T-helper 22 cell (primary cell): ENCODE results near the gene RHO.
"Not testable (repeated sequence)": the region's sequence is repeated elsewhere in the genome, so short reads cannot be mapped to it uniquely, and the experiment has no call there.

Experiments used
- DNase-seq: peaks from one replicate; pipeline ENCODE4 v3.0.0-alpha.2; 2020; ENCODE audit warnings: low read depth

Gene RHO

GRCh38 chr3:129543156-129543790, 14.8 kb downstream of the RHO start, which contains the start of gene H1-8:
TSS of gene H1-8 (plus strand) at chr3:129543175. CDS start at chr3:129543219, 44 bp downstream.
- no peak for DNase-seq

DNA sequence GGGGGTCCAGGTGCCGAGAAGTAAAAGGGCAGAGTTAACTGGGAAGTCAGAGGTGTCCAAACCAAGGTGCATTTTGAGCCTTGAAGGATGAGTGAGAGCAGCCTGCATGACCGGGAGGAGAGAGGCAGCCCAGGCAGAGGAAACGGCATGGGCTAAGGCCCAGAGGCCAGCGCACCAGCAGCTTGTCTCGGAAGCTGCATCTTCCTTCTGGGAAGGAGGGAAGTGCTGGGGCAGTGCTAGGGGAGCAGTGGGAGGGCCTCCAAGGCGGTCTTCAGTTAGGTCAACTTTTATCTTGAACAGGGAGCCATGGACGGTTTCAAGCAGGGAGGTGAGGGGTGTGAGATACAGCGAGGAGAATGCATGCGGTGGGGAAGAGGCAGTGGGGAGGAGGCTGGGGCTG, 15.6 kb downstream of the RHO start:
- no peak for DNase-seq

GRCh38 chr3:129545951-129546350, 17.5 kb downstream of the RHO start:
- DNase-seq, result not testable (repeated sequence)

DNA sequence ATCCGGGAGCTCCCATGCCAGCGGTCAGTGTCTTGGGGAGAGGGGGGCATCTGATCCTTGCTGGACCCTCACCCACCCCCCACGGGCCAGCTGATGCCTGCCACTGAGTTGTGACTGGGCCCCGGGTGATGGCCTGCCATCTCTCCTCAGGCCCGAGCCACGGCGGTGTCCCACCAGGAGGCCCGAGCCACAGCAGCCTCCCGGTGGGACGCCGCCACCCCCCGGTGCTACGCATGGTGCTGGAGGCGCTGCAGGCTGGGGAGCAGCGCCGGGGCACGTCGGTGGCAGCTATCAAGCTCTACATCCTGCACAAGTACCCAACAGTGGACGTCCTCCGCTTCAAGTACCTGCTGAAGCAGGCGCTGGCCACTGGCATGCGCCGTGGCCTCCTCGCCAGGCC, 18.8 kb downstream of the RHO start:
- no peak for DNase-seq

DNA sequence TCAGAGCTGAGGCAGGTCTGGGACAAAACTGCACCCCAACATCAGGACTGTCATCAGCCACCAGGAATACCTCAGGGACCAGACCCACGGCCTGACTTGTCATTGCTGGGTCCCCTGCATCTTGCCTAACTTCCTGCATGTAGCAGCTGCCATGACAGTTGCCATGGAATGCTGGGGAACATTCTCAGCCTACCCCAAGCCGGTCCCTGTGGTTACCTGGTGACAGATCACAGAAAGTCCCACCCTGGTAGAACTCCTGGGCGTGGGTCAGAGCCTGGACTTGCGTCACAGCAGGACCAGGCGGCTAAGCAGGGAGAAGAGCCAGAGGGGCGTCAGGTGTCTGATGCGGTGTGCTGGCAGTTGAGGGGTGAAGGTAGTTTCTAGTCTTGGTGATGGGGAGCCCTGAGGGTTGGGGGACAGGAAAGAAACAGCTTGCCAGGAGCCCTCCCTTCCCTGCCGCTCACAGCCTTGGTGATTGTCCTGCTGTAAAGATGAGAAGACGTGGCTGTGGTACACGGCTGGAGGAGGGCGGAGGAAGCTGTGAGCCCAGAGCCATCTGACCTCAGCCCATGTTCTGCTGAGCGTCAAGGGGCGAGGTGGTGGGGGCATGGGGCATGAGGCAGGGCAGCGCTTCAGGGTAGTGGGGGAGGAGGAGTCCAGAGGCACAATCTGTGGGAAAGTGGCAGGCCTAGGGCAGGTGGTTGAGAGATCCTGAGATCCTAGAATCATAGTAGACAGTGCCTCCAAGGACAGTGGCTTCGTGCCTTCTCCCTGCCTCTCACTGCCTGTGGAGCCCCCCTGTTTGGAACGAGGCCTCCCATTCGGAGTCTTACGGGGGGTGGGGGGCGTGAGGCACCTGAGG, 19.9 kb downstream of the RHO start:
- DNase-seq, result no peak

DNA sequence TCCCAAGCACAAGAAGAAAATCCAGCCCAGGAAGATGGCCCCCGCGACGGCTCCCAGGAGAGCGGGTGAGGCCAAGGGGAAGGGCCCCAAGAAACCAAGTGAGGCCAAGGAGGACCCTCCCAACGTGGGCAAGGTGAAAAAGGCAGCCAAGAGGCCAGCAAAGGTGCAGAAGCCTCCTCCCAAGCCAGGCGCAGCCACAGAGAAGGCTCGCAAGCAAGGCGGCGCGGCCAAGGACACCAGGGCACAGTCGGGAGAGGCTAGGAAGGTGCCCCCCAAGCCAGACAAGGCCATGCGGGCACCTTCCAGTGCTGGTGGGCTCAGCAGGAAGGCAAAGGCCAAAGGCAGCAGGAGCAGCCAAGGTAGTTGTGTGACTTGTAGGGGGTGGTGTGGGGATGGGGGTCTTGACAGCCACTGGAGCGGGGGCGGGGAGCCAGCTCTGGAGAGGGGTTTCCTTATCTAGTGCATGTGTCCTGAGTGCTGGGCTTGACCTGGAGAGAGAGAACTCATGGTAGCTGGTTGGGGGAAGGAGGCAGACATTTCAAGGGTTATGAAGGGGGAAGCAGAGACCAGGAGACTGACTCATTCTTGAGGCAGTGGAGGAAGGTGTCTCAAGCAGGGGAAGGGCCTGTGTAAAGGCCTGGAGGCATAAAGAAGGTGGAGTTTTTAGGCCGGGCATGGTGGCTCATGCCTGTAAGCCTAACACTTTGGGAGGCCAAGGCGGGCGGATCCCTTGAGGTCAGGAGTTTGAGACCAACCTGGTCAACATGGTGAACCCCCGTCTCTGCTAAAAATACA, 20.8 kb downstream of the RHO start:
- DNase-seq, result no peak

DNA sequence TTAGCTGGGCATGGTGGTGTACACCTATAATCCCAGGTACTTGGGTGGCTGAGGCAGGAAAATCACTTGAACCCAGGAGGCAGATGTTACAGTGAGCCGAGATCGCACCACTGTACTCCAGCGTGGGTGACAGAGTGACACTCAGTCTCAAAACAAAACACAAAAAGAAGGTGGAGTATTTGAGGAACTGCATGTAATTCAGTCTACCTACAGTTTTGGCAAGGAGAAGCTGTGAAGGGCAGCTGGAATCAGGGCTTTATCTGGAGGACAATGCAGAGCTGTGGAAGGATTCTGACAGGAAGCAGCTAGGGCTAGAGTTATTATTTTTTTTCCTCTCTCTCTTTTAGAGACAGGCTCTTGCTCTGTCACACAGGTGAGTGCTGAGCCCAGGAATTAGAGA, 21.4 kb downstream of the RHO start:
- no peak for DNase-seq

DNA sequence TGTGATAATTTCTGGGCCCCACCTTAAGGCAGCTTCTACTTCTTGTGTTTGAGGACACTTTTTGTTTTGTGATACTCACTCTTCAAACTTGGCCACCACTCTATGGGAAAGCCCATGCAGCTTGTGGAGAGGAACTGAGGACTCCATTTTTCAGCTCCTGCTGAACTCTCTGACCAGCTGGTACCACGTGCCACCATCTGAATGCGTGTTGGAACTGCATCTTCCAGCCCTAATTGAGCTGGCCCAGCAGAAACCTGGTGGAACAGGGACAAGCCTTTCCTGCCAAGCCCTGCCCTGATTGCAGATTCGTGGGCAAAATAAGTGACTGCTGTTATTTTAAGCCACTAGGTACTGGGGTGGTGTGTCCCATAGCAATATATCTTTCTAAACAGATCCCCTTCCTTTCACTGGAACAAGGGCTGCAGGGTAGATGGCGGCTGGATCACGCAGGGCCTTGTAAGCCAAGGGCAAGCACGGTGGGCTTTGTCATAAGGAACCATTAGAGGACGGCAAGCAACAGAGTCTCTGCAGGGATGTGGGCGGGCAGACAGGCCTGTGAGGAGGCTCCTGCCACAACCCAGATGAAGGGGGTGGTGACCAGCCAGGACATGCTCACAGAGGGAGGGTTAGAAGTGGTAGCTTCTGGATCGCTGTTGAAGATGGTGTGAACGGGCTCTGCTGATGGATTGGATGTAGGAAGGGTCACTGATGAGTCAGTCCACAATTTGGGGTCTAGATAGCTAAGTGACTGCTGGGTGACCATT, 24.0 kb downstream of the RHO start:
- no peak for DNase-seq

- DNase-seq, result no peak
Observed at GRCh38 chr3:129553171-129553570, 24.7 kb downstream of the RHO start.

DNA sequence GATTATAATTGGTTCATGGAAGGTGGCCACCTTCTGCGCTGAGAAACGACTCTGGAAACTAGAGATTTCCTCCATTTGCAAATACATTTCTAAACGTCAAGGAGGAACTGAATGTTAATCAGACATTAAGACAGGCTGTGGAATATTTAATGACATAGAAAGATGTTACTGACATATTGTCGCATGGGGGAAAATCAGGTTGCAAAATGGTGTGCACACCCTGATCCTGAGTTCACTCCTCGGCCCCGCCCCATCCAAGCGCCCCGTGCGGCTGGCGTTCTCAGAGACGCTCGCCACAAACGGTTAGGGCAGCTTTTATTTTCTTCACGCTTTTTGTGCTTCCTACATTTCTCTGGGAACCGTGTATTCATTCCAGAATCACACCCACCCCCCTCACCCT, 25.3 kb downstream of the RHO start:
- DNase-seq, result no peak

- DNase-seq, result no peak
Observed at GRCh38 chr3:129554356-129555152, 26.1 kb downstream of the RHO start.

- no peak for DNase-seq
Observed at GRCh38 chr3:129555153-129555550, 26.7 kb downstream of the RHO start.

DNA sequence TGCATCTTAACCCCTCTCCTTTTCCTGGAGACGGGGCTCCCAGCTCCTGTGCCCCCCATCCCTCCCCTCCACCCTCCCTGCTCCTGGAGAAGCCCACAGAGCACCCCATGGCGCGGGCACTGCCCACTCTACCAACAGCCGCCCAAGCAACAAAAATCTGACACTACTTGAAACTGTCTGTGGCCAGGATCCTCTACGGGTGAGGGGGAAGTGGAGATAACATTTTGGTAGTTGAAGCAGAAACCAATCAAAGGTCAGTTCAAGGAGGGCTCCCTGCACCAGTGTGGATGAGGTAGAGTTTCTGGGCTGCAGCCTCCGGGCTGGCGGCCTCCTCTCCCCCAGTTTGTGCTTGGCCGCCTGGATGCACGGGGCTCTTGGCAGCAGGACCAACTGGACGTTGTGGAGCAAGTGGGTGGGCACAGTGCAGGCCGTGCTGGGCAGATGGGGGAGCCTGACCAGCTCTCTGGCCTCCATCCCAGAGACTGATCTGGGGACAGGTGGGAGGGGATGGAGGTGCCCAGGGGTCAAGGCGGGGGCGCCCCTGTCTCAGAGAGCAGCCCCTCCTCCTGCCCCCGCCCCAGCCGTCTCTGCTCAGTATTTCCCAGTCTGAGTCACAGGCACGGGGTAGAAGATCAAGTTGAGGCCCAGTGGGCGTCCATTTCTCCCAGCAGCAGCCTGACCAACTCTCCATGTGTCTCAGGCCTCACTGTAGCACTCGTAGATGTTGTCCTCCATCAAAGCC, 27.3 kb downstream of the RHO start:
- DNase-seq, result no peak

GRCh38 chr3:129556358-129556695, 27.9 kb downstream of the RHO start:
- DNase-seq, result no peak

DNA sequence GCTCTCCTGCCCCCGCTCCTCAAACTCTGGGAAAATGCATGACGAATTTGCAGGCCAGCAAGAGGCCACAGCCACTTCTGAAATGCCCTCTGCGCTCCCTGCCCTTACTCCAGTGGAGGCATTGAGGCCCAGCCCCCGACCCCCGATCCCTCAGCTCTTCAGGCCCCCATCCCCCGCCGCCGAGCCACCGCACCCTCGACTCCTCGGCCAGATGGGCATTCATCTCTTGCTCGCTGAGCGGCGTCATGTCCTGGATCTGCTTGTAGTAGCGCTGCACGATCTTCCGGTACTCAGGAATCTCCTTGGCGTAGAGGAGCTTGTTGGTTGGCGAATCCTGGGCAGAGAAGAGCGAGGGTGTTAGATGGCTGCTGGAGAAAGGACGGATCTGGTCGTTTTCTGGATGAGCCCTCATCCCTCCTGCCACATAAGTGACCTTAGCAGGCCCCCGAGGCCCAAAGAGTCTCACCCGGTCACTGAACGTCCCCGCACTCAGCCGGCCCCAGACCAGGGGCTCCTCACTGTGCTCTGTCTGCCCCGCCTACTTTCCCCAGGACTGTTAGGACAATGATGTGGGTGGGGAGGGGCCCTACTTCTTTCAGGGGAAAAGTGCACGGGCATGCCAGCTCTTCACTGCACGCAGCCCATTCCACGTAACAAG, 28.6 kb downstream of the RHO start:
- DNase-seq, result no peak

DNA sequence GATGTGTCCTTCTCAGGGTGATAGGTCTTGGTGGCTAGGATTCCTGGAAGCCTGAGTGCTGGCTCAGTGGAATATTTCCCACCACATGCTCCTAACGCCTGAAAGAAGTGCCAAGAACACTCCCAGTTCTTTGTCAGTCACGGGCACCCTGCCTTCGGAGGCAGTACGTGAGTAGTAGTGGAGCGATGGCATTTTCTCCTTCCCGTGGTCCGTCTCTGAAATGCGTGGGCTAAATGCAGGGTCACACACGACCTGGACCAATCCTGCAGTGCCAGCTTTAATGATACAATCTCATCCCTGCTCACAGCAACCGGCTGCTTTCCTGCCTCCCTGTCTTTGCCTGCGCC, 29.1 kb downstream of the RHO start:
- DNase-seq, result no peak

DNA sequence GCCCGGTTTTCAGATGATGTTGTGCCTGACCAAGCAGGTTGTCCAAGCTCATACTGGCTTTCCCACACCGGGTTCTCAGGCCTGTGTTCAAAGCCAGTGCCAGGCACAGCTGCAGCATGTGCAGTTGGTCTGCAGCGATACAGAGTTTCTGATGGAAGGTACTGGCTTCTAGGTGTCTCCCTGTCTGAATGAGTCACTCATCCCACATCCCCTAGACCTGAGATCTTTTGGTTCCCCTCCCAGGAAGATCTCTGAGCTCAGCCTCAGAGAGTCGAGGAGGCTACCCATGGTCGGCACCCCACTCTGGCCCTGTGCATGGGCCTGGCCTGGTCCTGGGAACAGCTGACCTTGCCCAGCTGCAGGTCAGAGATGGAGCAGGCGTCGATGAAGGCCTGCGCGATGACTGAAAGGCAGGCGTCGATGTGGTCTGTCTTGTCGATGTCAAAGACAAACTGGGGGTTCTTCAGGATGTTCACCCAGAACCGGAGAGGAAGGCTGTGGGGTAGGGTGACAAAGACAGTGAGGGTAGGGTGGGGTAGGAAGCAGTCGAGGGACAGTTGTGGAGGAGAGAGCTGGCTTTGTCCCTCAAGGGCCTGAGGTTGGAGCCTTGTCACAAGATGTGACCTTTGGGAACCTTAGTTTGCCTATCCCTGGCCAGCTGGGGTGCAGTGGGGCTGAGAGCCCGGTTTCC, 29.8 kb downstream of the RHO start:
- DNase-seq, result no peak

DNA sequence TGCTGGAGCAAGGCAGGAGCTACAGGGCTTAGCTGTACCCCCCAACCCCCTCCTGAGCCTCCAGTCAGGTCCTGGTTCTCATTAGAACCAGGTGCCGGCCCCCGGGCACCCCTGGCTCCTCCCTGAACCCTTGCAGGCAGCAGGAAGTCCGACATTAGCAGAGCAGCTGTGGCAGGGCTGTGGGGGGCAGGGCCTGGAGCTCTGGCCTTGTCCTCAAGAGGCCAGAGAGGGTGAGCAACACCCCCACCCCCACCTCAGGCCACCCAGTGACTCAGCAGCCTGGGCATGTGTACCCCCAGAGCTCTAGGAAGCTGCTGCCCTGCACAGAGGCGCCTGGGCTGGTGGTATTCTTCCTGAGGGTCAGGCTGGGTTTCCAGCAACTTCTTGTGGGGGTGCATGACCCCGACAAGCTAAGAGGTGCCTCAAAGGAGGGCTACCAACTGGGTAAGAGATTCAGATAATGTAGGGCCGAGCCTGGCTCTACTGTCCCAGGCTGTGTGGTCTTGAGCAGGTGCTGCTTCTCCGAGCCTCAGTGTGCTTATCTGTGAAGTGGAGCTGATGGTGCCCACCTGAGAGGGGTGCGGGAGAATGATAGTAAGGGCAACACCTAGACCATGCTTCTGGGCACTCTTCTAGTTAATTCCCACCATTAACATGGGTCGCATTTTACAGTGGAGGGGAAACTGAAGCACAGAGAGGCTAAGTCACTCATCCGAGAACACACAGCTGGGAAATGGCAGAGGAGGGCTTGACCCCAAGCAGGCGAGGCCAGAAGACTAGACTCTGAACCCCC, 30.5 kb downstream of the RHO start:
- DNase-seq, result no peak
